HG03342 (cell line): ENCODE data around the gene IPMK.
"Not testable (repeated sequence)": the region's sequence is repeated elsewhere in the genome, so short reads cannot be mapped to it uniquely, and the experiment has no call there.

Source experiments
- ATAC-seq: cut with Tn5 transposase; IDR thresholded peaks from one replicate; pipeline ENCODE4 v1.9.1; 2021; ENCODE audit warnings: mild to moderate bottlenecking, moderate library complexity; ENCODE audit not compliant: unreplicated experiment

The IPMK gene

GRCh38 chr10:58229856-58230255 lies 37.8 kb downstream of the IPMK start:
- not testable (repeated sequence) for ATAC-seq

DNA sequence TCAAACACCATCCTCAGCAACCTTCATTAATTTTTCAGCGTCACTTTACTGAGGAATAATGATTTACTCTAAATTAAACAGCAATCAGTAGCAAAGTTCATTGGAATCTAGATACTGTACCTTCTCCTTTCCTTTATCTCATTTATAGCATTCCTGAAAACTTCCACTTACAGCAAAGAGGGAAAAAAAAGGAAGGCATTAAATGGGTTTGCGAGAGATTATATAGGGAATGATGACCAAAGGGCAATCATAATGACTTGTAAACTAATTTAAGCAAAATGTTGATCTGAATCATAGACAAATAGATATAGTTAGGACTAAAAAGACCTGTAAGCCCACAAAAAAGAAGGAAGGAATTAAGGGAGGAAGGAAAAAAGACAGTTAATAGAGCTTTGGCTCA lies 42.0 kb downstream of the IPMK start:
- no peak for ATAC-seq

- ATAC-seq, result no peak
Observed at GRCh38 chr10:58220769-58221451, 46.8 kb downstream of the IPMK start.

GRCh38 chr10:58219875-58220274 lies 47.8 kb downstream of the IPMK start:
- ATAC-seq, result no peak

DNA sequence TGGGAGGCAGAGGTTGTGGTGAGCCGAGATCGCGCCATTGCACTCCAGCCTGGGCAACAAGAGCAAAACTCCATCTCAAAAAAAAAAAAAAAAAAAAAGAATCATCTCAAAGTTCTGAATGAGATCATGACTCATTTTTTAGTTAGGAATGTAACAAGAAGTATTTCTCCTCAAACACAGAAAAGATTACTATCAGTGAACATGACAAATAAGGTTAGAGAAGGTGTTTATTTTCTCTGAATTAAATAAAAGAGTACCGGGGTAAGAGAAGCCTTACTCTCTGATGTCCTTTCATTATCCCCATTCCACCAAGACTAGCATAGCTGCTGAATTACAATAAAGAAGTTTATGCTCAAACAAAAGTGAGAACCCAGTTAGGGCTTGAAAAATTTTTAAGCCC lies 50.1 kb downstream of the IPMK start:
- ATAC-seq, result no peak

DNA sequence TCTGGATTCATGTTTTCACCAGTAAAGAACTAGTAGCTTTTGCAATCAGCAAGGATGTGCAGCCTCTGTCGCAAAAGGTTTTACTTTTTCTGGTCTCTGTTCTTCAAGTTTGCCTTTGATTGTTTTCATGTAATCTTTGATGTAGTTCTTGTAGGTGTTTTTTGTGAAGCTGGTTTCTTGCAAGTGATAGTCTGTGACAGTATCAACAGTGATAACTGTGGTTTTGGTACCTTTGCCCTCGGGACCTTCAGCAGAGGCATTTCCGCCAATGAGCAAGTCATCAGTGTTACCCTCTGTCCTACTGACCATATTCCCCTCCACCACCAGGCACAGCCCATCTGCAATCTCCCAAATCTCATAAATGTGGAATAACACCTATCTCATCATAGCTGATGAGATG lies 55.1 kb downstream of the IPMK start:
- no peak for ATAC-seq

GRCh38 chr10:58210160-58210559 lies 57.5 kb downstream of the IPMK start:
- no peak for ATAC-seq

DNA sequence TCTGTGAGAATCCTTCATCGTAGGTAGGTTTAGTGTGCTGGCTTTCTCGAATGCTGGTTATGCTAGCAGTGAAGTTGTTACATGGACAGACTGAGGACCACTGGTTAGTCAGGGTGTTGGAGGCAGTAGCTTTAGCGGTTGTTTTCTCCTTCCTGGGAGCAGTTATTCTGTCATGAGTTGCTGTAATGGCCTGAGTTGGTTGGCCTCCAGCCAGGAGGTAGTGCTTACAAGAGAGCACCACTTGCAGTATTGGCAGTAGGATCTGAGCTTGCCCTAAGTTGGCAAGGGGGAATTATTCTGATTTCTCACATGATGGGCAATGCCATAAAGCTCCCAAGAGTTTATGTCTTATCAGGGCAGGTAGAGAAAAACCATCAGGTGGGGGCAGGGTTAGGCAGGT lies 58.0 kb downstream of the IPMK start:
- ATAC-seq, result no peak

GRCh38 chr10:58206251-58206650 lies 61.4 kb downstream of the IPMK start:
- no peak for ATAC-seq

GRCh38 chr10:58201704-58202103 lies 66.0 kb downstream of the IPMK start:
- no peak for ATAC-seq

- ATAC-seq, result no peak
Observed at GRCh38 chr10:58189269-58189668, 78.4 kb downstream of the IPMK start.

DNA sequence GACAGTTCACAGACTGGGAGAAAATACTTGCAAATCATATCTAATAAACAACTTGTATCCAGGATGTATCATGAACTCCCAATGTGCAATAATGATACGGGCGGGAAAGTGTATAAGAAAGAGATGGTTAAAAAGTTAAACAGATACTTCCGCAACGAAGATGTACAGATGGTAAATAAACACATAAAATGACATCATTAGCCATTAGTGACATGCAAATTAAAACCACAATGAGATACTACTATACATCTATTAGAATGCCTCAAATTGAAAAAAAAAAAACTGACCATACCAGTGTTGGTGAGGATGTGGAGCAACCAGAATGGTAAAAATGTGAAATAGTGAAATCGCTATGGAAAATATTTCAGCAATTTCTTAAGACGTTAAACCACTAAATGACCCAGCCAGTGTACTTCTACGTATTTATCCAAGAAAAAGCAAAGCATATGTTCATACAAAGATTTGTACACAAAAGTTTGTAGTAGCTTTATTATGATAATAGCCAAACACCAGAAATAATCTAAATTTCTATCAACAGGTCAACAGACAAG lies 83.5 kb downstream of the IPMK start:
- no peak for ATAC-seq

DNA sequence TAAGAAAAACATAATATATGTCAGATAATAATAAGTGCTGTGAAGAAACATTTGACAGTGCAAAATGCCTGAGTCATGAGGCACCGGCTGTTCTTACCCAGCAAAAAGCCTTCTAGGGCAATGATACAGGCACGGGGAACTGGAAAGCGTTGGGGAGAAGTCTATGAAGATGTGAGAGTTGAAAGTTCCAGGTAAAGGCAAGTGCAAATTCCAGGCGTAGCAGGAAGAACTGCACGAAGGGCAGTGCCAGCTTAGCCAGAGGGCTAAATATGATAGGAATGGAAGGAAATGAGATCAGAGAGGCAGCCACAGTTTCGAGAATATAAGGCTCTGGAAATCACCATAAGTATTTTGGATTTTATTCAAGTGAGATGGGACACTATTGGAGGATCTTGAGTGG lies 87.0 kb downstream of the IPMK start:
- no peak for ATAC-seq

GRCh38 chr10:58179238-58179637 lies 88.5 kb downstream of the IPMK start:
- ATAC-seq, result no peak

- ATAC-seq, result no peak
Observed at GRCh38 chr10:58178811-58179210, 88.9 kb downstream of the IPMK start.

DNA sequence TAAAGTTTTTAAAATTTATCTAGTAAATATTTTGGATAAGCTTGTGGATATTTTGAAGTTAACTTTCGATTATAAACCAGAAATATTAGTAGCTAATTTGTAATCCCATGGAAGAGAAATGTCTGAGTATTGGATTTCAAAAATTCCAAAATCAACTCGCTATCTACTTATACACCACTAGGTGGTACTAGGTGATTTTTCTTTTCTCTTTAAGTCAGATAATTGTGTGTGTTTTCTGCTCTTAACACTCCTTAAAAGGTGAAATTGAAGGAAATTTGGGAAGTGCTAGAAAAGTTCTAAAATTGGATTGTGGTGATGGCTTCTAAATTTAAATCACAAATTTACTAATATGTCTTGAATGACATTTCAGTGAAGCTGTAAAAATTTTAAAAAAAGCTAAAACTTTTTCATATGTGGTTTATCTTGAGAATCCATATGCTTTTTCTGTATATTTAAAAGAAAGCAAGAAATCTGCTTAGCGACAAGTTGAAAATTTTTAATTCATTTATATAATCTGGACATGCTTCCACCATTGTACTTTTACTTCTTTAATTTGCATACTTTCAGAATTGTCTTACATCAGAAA lies 90.2 kb downstream of the IPMK start:
- ATAC-seq, result no peak

- no peak for ATAC-seq
Observed at GRCh38 chr10:58175990-58176900, 91.4 kb downstream of the IPMK start.

DNA sequence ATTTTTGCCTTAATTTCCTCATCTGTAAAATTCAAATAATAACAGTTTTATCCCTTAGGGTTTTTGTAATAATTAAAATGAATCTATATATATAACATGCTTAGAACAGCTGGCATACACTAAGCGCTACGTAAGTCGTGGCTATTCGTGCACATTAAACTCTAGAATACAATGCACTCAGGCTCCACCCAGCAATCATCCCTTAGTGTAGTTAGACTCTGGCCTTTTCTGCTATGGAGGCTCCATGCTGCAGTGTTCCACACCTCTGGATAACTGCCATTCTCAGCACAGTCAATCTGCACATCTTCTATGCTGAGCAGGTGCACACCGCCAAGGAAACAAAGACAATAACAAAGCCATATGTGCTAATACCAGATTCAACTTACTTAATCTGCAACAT lies 92.9 kb downstream of the IPMK start:
- ATAC-seq, result no peak

DNA sequence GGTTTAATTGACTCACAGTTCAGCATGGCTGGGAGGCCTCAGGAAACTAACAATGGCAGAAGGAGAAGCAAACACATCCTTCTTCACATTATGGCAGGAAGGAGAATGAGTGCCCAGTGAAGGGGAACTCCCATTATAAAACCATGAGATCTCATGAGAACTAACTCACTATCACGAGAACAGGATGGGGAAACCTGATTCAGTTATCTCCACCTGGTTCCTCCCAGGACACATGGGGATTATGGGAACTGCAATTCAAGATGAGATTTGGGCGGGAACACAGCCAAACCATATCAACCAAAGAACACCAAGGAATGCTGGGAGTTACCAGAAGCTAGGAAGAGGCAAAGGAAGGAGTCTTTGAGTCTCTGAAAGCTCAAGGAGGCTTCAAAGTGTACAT lies 94.3 kb downstream of the IPMK start:
- ATAC-seq, result no peak

DNA sequence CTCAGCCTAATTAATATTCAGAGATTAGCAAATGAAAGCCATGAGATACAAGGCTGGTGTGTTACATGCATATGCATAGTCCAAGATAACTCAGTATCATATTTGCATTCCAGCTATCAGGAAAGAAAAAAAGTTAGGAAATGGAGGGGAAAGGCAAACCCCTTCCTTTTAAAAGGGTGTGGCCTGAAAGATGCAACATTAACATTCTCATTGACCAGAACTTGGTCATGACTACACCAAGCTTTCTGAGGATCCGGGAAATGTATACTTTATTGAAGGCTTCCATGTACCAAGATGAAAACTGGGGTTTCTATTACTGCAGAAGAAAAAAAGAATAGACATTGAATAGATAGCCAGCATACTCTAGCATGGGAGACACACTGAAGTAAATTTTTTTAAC lies 96.5 kb downstream of the IPMK start:
- no peak for ATAC-seq

- no peak for ATAC-seq
Observed at GRCh38 chr10:58164517-58164916, 103.2 kb downstream of the IPMK start.

- no peak for ATAC-seq
Observed at GRCh38 chr10:58158806-58159205, 108.9 kb downstream of the IPMK start.
